GF-D8 (cell line): ENCODE data around the gene KCNN1.
"Not testable (repeated sequence)": the region's sequence is repeated elsewhere in the genome, so short reads cannot be mapped to it uniquely, and the experiment has no call there.

Source experiments
- DNase-seq: peaks from one replicate; lab custom pipeline; 2025; lab: John Stamatoyannopoulos, UW

KCNN1 gene

GRCh38 chr19:17966550-17967256 lies at the start of gene KCNN1:
Gene KCNN1, plus strand, starts transcription at chr19:17967107. Its CDS starts 6,782 bp downstream, at chr19:17973889.
- no peak for DNase-seq

- not testable (repeated sequence) for DNase-seq
These were observed 48.8 kb upstream of the KCNN1 start for GRCh38 chr19:17918151-17918550.

GRCh38 chr19:17919122-17919521 lies 47.8 kb upstream of the KCNN1 start:
- not testable (repeated sequence) for DNase-seq

- no peak for DNase-seq
These were observed 46.4 kb upstream of the KCNN1 start for GRCh38 chr19:17920527-17920926.

- DNase-seq = no peak
These were observed 44.8 kb upstream of the KCNN1 start for GRCh38 chr19:17922138-17922537.

- DNase-seq = no peak
These were observed 40.9 kb upstream of the KCNN1 start for GRCh38 chr19:17926044-17926443.

GRCh38 chr19:17929056-17929455 lies 37.9 kb upstream of the KCNN1 start:
- DNase-seq = no peak

GRCh38 chr19:17931532-17932191 lies 35.2 kb upstream of the KCNN1 start:
- no peak for DNase-seq

GRCh38 chr19:17932485-17933338 lies 34.2 kb upstream of the KCNN1 start, which contains the start of gene CCDC124:
Gene CCDC124, plus strand, starts transcription at chr19:17933015. Its CDS starts 3,406 bp downstream, at chr19:17936421.
- peak; percentile 83 for DNase-seq

- no peak for DNase-seq
These were observed 33.3 kb upstream of the KCNN1 start for GRCh38 chr19:17933414-17934129.

GRCh38 chr19:17936379-17936778 lies 30.5 kb upstream of the KCNN1 start:
- no peak for DNase-seq

GRCh38 chr19:17937371-17937900 lies 29.5 kb upstream of the KCNN1 start:
- DNase-seq = no peak

GRCh38 chr19:17938092-17938845 lies 28.6 kb upstream of the KCNN1 start:
- peak; percentile 20 for DNase-seq

- DNase-seq = no peak
These were observed 24.7 kb upstream of the KCNN1 start for GRCh38 chr19:17942181-17942580.

GRCh38 chr19:17942582-17943273 lies 24.2 kb upstream of the KCNN1 start:
- no peak for DNase-seq

- no peak for DNase-seq
These were observed 23.4 kb upstream of the KCNN1 start for GRCh38 chr19:17943274-17944221.

GRCh38 chr19:17944301-17944700 lies 22.6 kb upstream of the KCNN1 start:
- no peak for DNase-seq

- no peak for DNase-seq
These were observed 19.7 kb upstream of the KCNN1 start for GRCh38 chr19:17946965-17947784.
